Middle frontal gyrus (tissue), 1 donor: Measurements from ENCODE around the gene CC2D1A.

Experiments
- DNase-seq: peaks from one replicate; pipeline ENCODE4 v3.0.0-alpha.2; 2015; ENCODE audit warnings: low spot score; ENCODE audit errors: extremely low spot score

The CC2D1A gene

GRCh38 chr19:13979244-13979615 lies 73.2 kb downstream of the CC2D1A start:
- DNase-seq: no peak

- no peak for DNase-seq
Measured at GRCh38 chr19:13979686-13980085, 73.7 kb downstream of the CC2D1A start.

GRCh38 chr19:13980340-13980739 lies 74.3 kb downstream of the CC2D1A start:
- DNase-seq: no peak
